Peyer's patch (tissue), 4 donors: ENCODE measurements around the gene PPP3R1.

Experiments used
- CTCF ChIP-seq, 6 experiments: fragments of 450-650 bp in 4 of 6; fragments of 200-600 bp in 2 of 6; sonication (generic) in 1 of 6; IDR thresholded peaks; one replicate each; pipeline ENCODE4 v1.5.1; 2017 to 2019; ENCODE audit warnings: antibody characterized with exemption in 6 of 6, mild to moderate bottlenecking in 3 of 6, moderate library complexity in 1 of 6
- POLR2A ChIP-seq, 2 donors: fragments of 450-650 bp; IDR thresholded peaks; one replicate each; pipeline ENCODE4 v1.5.1; 2017; ENCODE audit warnings: antibody characterized with exemption in 2 of 2, mild to moderate bottlenecking in 2 of 2, moderate library complexity in 2 of 2

- TF ChIP-seq POLR2A (IDR thresholded peaks at IDR 0.05) (no peak), CTCF (IDR thresholded peaks at IDR 0.05) (no peak)
These were observed 63.5 kb downstream of the PPP3R1 start for GRCh38 chr2:68188831-68189230.
